OCI-LY7 (cell line): ENCODE results near the gene BBX. TPM values are rescaled to one million over a fixed set of nuclear protein-coding genes. Genes with fewer than 3 reads are reported as not detected.
"Not testable (repeated sequence)": the region's sequence is repeated elsewhere in the genome, so short reads cannot be mapped to it uniquely, and the experiment has no call there.

ENCODE experiments used
- BruUV-seq: library from RNA; stranded (reverse); fragments of 400-500 nt; replicated peaks from 2 replicates; lab custom pipeline; 2021; lab: Mats Ljungman, UMichigan
- CTCF ChIA-PET: fragments of 300-600 bp; sonication (Branson Sonifier 250); formaldehyde crosslinking; loops from one replicate; lab custom pipeline; 2022; ENCODE audit warnings: antibody characterized with exemption; ENCODE audit not compliant: unreplicated experiment; lab: Charles Lee
- POLR2A ChIA-PET: fragments of 300-600 bp; sonication (Branson Sonifier 250); formaldehyde crosslinking; loops from one replicate; lab custom pipeline; 2022; ENCODE audit warnings: antibody characterized with exemption; lab: Charles Lee
- DNase-seq: peaks from one replicate; pipeline ENCODE4 v3.0.0-alpha.2; 2015; ENCODE audit warnings: low spot score
- H2AFZ ChIP-seq: fragments of 200-600 bp; sonication (generic), shearing (Covaris generic); 2 replicates; pipeline ENCODE4 v1.6.1; 2014; ENCODE audit warnings: mild to moderate bottlenecking, antibody characterized with exemption, low read length, moderate library complexity
- H3K27ac ChIP-seq: fragments of 200-600 bp; sonication (generic); 2 replicates; pipeline ENCODE4 v1.5.1; 2014; ENCODE audit warnings: mixed run types, low read depth, mild to moderate bottlenecking, moderate library complexity, low read length, inconsistent platforms; ENCODE audit not compliant: poor library complexity, severe bottlenecking
- H3K36me3 ChIP-seq: fragments of 200-600 bp; sonication (generic); 2 replicates; pipeline ENCODE4 v1.6.1; 2014; ENCODE audit warnings: mild to moderate bottlenecking, antibody characterized with exemption, low read length, moderate library complexity, mixed read lengths; ENCODE audit not compliant: insufficient read depth
- H3K4me1 ChIP-seq: fragments of 200-600 bp; sonication (generic); 2 replicates; pipeline ENCODE4 v1.5.1; 2014; ENCODE audit warnings: mild to moderate bottlenecking, low read length; ENCODE audit not compliant: insufficient read depth, poor library complexity, severe bottlenecking
- H3K4me2 ChIP-seq: fragments of 200-600 bp; sonication (generic); 2 replicates; pipeline ENCODE4 v1.6.1; 2014; ENCODE audit warnings: mild to moderate bottlenecking, low read length
- H3K4me3 ChIP-seq: fragments of 200-600 bp; sonication (generic); 2 replicates; pipeline ENCODE4 v1.5.1; 2014; ENCODE audit warnings: mild to moderate bottlenecking, low read depth, low read length; ENCODE audit not compliant: poor library complexity, severe bottlenecking
- H3K79me2 ChIP-seq: fragments of 200-600 bp; sonication (generic); 2 replicates; pipeline ENCODE4 v1.6.1; 2016; ENCODE audit warnings: low read depth, mild to moderate bottlenecking, low read length, moderate library complexity, mixed read lengths; ENCODE audit not compliant: insufficient read depth
- H3K9me2 ChIP-seq: fragments of 200-600 bp; sonication (generic); 2 replicates; pipeline ENCODE4 v1.6.1; 2016; ENCODE audit warnings: mild to moderate bottlenecking, low read length, mixed read lengths; ENCODE audit not compliant: insufficient read depth
- H3K9me3 ChIP-seq: fragments of 200-600 bp; sonication (generic); 2 replicates; pipeline ENCODE4 v1.6.1; 2014; ENCODE audit warnings: mild to moderate bottlenecking, mixed run types, low read length, mixed read lengths
- H4K20me1 ChIP-seq: fragments of 200-600 bp; sonication (generic); 2 replicates; pipeline ENCODE4 v1.6.1; 2014; ENCODE audit warnings: mild to moderate bottlenecking, antibody characterized with exemption, low read length, moderate library complexity, mixed read lengths; ENCODE audit not compliant: insufficient read depth
- CTCF ChIP-seq: fragments of 200-600 bp; sonication (generic); conservative IDR thresholded peaks from 2 replicates; pipeline ENCODE4 v1.5.1; 2014; ENCODE audit warnings: mild to moderate bottlenecking, antibody characterized with exemption, low read length, moderate library complexity, mixed read lengths
- EZH2phosphoT487 ChIP-seq: fragments of 200-600 bp; sonication (generic); IDR thresholded peaks from 2 replicates; pipeline ENCODE4 v1.6.1; 2018; ENCODE audit warnings: low read depth, borderline replicate concordance, mild to moderate bottlenecking, mixed run types, antibody characterized with exemption, low read length, moderate library complexity, mixed read lengths
- intact Hi-C: fragments of 100-400 bp; cut with micrococcal nuclease; formaldehyde crosslinking; loops from one replicate; pipeline ENCODE4 v1.10.0; 2022; ENCODE audit not compliant: unreplicated experiment
- total RNA-seq, 2 experiments: library from RNA; depleted of rRNA in 1 of 2; stranded (reverse); fragments of >200 nt in 1 of 2; shearing (Covaris generic) in 1 of 2; gene quantifications; 2 replicates each; pipeline ENCODE4 v1.2.3, GENCODE V29; 2014 to 2022

Gene BBX
- total RNA-seq, 2 experiments from 2014 or later, result 27.0 to 49.8 TPM

- TF ChIP-seq EZH2phosphoT487 (no peak), CTCF (no peak)
These were observed 311.1 kb downstream of the BBX start for GRCh38 chr3:107833722-107834416.

GRCh38 chr3:107835001-107835400 is 312.2 kb downstream of the BBX start:
- intact Hi-C loops, H2AFZ ChIP-seq, DNase-seq, H3K9me2 ChIP-seq, H3K4me1 ChIP-seq, H3K36me3 ChIP-seq, H3K4me2 ChIP-seq, POLR2A ChIA-PET, H3K79me2 ChIP-seq, CTCF ChIA-PET, H3K27ac ChIP-seq, H4K20me1 ChIP-seq, BruUV-seq, H3K4me3 ChIP-seq, H3K9me3 ChIP-seq: not testable (repeated sequence)

More at GRCh38 chr3:107833722-107834416, 311.1 kb downstream of the BBX start:
- no TSS peak for BruUV-seq
- no peaks in the 10 kb centered on the region for H3K36me3 ChIP-seq
- ChIA-PET POLR2A (interaction anchor here (1.7 kb wide), 1 partner anchor 30 kb away, joined by 5 read pairs; no protein-coding TSS in a partner anchor), CTCF (no interaction called here)
- no peak overlapping the region for H3K4me2 ChIP-seq
- intact Hi-C loops, result no loop called here
- DNase-seq, result no peak
- no peaks in the 10 kb centered on the region for H3K4me1 ChIP-seq
- H2AFZ ChIP-seq, result no peak overlapping the region
- H3K9me2 ChIP-seq, result no peaks in the 10 kb centered on the region
- no peaks in the 10 kb centered on the region for H4K20me1 ChIP-seq
- H3K4me3 ChIP-seq, result no peak overlapping the region
- H3K9me3 ChIP-seq, result no peaks in the 10 kb centered on the region
- H3K79me2 ChIP-seq, result no peaks in the 10 kb centered on the region
- H3K27ac ChIP-seq, result no peak overlapping the region

GRCh38 chr3:107837895-107838612 is 315.3 kb downstream of the BBX start:
- Histone ChIP-seq H3K79me2 (no peaks in the 10 kb centered on the region), H3K9me3 (no peaks in the 10 kb centered on the region), H3K4me3 (no peak overlapping the region), H2AFZ (no peak overlapping the region), H3K9me2 (no peaks in the 10 kb centered on the region), H3K36me3 (no peaks in the 10 kb centered on the region), H3K4me1 (no peaks in the 10 kb centered on the region), H3K4me2 (no peak overlapping the region), H4K20me1 (no peaks in the 10 kb centered on the region), H3K27ac (no peak overlapping the region)
- ChIA-PET POLR2A (no interaction called here), CTCF (no interaction called here)
- no TSS peak for BruUV-seq
- no peak for DNase-seq
- TF ChIP-seq CTCF (no peak), EZH2phosphoT487 (no peak)
- intact Hi-C loops, result no loop called here
